ENCODE measurements around the gene ADH7. TPM values are rescaled to one million over a fixed set of nuclear protein-coding genes. Genes with fewer than 3 reads are reported as not detected.
A peak's percentile ranks its signal among the peaks of the same experiment; 100 is the strongest.
"Not testable (repeated sequence)": the region's sequence is repeated elsewhere in the genome, so short reads cannot be mapped to it uniquely, and the experiment has no call there.

Gene ADH7
- total RNA-seq, 1 donor: not detected

- no peak for DNase-seq (ENCODE audit: low read depth in 2 of 3, low spot score in 2 of 3)
These were observed 18.0 kb downstream of the ADH7 start for GRCh38 chr4:99417125-99417524.

GRCh38 chr4:99415762-99416161 is 19.4 kb downstream of the ADH7 start:
- DNase-seq (ENCODE audit: low read depth in 2 of 3, low spot score in 2 of 3): not testable (repeated sequence)

- DNase-seq (ENCODE audit: low read depth in 2 of 3, low spot score in 2 of 3): not testable (repeated sequence)
These were observed 20.2 kb downstream of the ADH7 start for GRCh38 chr4:99414902-99415301.

GRCh38 chr4:99414401-99414800 is 20.7 kb downstream of the ADH7 start:
- DNase-seq (ENCODE audit: low read depth in 2 of 3, low spot score in 2 of 3): no peak

GRCh38 chr4:99413140-99413539 is 22.0 kb downstream of the ADH7 start:
- DNase-seq (ENCODE audit: low read depth in 2 of 3, low spot score in 2 of 3): no peak

- DNase-seq (ENCODE audit: low read depth in 2 of 3, low spot score in 2 of 3): no peak
These were observed 24.1 kb downstream of the ADH7 start for GRCh38 chr4:99411041-99411440.

- no peak for DNase-seq (ENCODE audit: low read depth in 2 of 3, low spot score in 2 of 3)
These were observed 25.1 kb downstream of the ADH7 start for GRCh38 chr4:99410075-99410474.

GRCh38 chr4:99408346-99408745 is 26.8 kb downstream of the ADH7 start:
- no peak for DNase-seq (ENCODE audit: low read depth in 2 of 3, low spot score in 2 of 3)

- peak; percentile 21 to 73 (median 41) for DNase-seq (ENCODE audit: low read depth in 2 of 3, low spot score in 2 of 3)
These were observed 29.6 kb downstream of the ADH7 start for GRCh38 chr4:99405433-99406115.

GRCh38 chr4:99404595-99405287 is 30.4 kb downstream of the ADH7 start:
- peak in 2 of 3 donors; percentile 33 to 34 for DNase-seq (ENCODE audit: low read depth in 2 of 3, low spot score in 2 of 3)

GRCh38 chr4:99403380-99404184 is 31.6 kb downstream of the ADH7 start:
- DNase-seq (ENCODE audit: low read depth in 2 of 3, low spot score in 2 of 3): no peak

- DNase-seq (ENCODE audit: low read depth in 2 of 3, low spot score in 2 of 3): no peak
These were observed 32.4 kb downstream of the ADH7 start for GRCh38 chr4:99402765-99403164.

- no peak for DNase-seq (ENCODE audit: low read depth in 2 of 3, low spot score in 2 of 3)
These were observed 34.3 kb downstream of the ADH7 start for GRCh38 chr4:99400831-99401230.

- no peak for DNase-seq (ENCODE audit: low read depth in 2 of 3, low spot score in 2 of 3)
These were observed 36.1 kb downstream of the ADH7 start for GRCh38 chr4:99399017-99399416.

GRCh38 chr4:99395595-99396364 is 39.4 kb downstream of the ADH7 start:
- DNase-seq (ENCODE audit: low read depth in 2 of 3, low spot score in 2 of 3): no peak

- DNase-seq (ENCODE audit: low read depth in 2 of 3, low spot score in 2 of 3): no peak
These were observed 40.2 kb downstream of the ADH7 start for GRCh38 chr4:99394896-99395295.

- no peak for DNase-seq (ENCODE audit: low read depth in 2 of 3, low spot score in 2 of 3)
These were observed 45.1 kb downstream of the ADH7 start for GRCh38 chr4:99390055-99390454.

- DNase-seq (ENCODE audit: low read depth in 2 of 3, low spot score in 2 of 3): no peak
These were observed 45.5 kb downstream of the ADH7 start for GRCh38 chr4:99389606-99390005.

GRCh38 chr4:99383833-99384392 is 51.2 kb downstream of the ADH7 start:
- DNase-seq (ENCODE audit: low read depth in 2 of 3, low spot score in 2 of 3): peak in 2 of 3 donors; percentile 24 to 81

- no peak for DNase-seq (ENCODE audit: low read depth in 2 of 3, low spot score in 2 of 3)
These were observed 51.7 kb downstream of the ADH7 start for GRCh38 chr4:99383399-99383798.

All from hematopoietic multipotent progenitor cell (in vitro differentiated cells).